Progenitor cell of endocrine pancreas (in vitro differentiated cells): ENCODE results near the gene PIM3. TPM values are rescaled to one million over a fixed set of nuclear protein-coding genes. Genes with fewer than 3 reads are reported as not detected.

Source experiments
- DNase-seq: peaks from one replicate; pipeline ENCODE4 v3.0.0; 2021; ENCODE audit warnings: low spot score; ENCODE audit not compliant: unreplicated experiment
- H3K27ac Mint-ChIP-seq: 2 replicates; pipeline ENCODE4 v1.8.0; 2021; ENCODE audit warnings: mild to moderate bottlenecking, moderate library complexity, mixed read lengths
- H3K27me3 Mint-ChIP-seq: 2 replicates; pipeline ENCODE4 v1.8.0; 2021; ENCODE audit warnings: mixed read lengths
- H3K36me3 Mint-ChIP-seq: 2 replicates; pipeline ENCODE4 v1.8.0; 2022; ENCODE audit warnings: mixed read lengths; ENCODE audit not compliant: insufficient read depth
- H3K4me1 Mint-ChIP-seq: 2 replicates; pipeline ENCODE4 v1.8.0; 2021; ENCODE audit warnings: low read depth, mixed read lengths
- H3K4me3 Mint-ChIP-seq: 2 replicates; pipeline ENCODE4 v1.8.0; 2021; ENCODE audit warnings: low read depth, mild to moderate bottlenecking, moderate library complexity, mixed read lengths
- H3K9me3 Mint-ChIP-seq: 2 replicates; pipeline ENCODE4 v1.8.0; 2021; ENCODE audit warnings: low read depth, mixed read lengths
- CTCF ChIP-seq: fragments of 200-600 bp; sonication (generic); IDR thresholded peaks from one replicate; pipeline ENCODE4 v1.5.0; 2021; ENCODE audit warnings: antibody characterized with exemption, mild to moderate bottlenecking; ENCODE audit not compliant: unreplicated experiment
- total RNA-seq: library from RNA; stranded (reverse); gene quantifications from 2 replicates; pipeline ENCODE4 v1.2.1, GENCODE V29; 2021

The PIM3 gene
- total RNA-seq, 1 donor from 2014 or later: 17.4 TPM

GRCh38 chr22:49961005-49961600 is 531 bp downstream of the PIM3 start:
- Mint-ChIP-seq H3K4me1 (no peaks in the 10 kb centered on the region), H3K4me3 (peak overlapping the region; percentile 80), H3K27ac (peak overlapping the region; percentile 86), H3K9me3 (no peaks in the 10 kb centered on the region), H3K36me3 (peaks cover 2% of the 10 kb centered on the region), H3K27me3 (no peaks in the 10 kb centered on the region)
- DNase-seq: no peak
- no peak for TF ChIP-seq CTCF

GRCh38 chr22:49961601-49962011 is 1.0 kb downstream of the PIM3 start:
- Mint-ChIP-seq H3K4me1 (no peaks in the 10 kb centered on the region), H3K36me3 (peaks cover 2% of the 10 kb centered on the region), H3K27me3 (no peaks in the 10 kb centered on the region), H3K27ac (peak overlapping the region; percentile 86), H3K4me3 (peak overlapping the region; percentile 80), H3K9me3 (no peaks in the 10 kb centered on the region)
- no peak for TF ChIP-seq CTCF
- DNase-seq: no peak

- DNase-seq: no peak
- H3K4me1 Mint-ChIP-seq: no peaks in the 10 kb centered on the region
- H3K27me3 Mint-ChIP-seq: no peaks in the 10 kb centered on the region
- TF ChIP-seq CTCF: no peak
- H3K4me3 Mint-ChIP-seq: peak overlapping the region; percentile 80
- peaks cover 2% of the 10 kb centered on the region for H3K36me3 Mint-ChIP-seq
- H3K9me3 Mint-ChIP-seq: no peaks in the 10 kb centered on the region
- peak overlapping the region; percentile 86 for H3K27ac Mint-ChIP-seq
Observed at GRCh38 chr22:49962012-49962750, 1.6 kb downstream of the PIM3 start.

- peak overlapping the region; percentile 65 for H3K4me3 Mint-ChIP-seq
- no peak overlapping the region for H3K27ac Mint-ChIP-seq
- H3K36me3 Mint-ChIP-seq: peaks cover 2% of the 10 kb centered on the region
- no peaks in the 10 kb centered on the region for H3K27me3 Mint-ChIP-seq
- no peak for DNase-seq
- peaks cover 2% of the 10 kb centered on the region for H3K4me1 Mint-ChIP-seq
- H3K9me3 Mint-ChIP-seq: no peaks in the 10 kb centered on the region
- TF ChIP-seq CTCF: no peak
Observed at GRCh38 chr22:49962751-49963646, 2.4 kb downstream of the PIM3 start.

GRCh38 chr22:49963647-49964026 is 3.1 kb downstream of the PIM3 start:
- Mint-ChIP-seq H3K4me1 (peaks cover 2% of the 10 kb centered on the region), H3K4me3 (no peak overlapping the region), H3K9me3 (no peaks in the 10 kb centered on the region), H3K27ac (peak overlapping the region; percentile 20), H3K36me3 (peaks cover 2% of the 10 kb centered on the region), H3K27me3 (no peaks in the 10 kb centered on the region)
- TF ChIP-seq CTCF: no peak
- DNase-seq: no peak
